Suppressor macrophage treated with lipopolysaccharide for 1 hour (primary cell): ENCODE measurements around the gene USP53.
A peak's percentile ranks its signal among the peaks of the same experiment; 100 is the strongest.
"Not testable (repeated sequence)": the region's sequence is repeated elsewhere in the genome, so short reads cannot be mapped to it uniquely, and the experiment has no call there.

Experiments
- DNase-seq, 3 donors: peaks; one replicate each; pipeline ENCODE4 v3.0.0-alpha.2; 2020 to 2022

The USP53 gene

DNA sequence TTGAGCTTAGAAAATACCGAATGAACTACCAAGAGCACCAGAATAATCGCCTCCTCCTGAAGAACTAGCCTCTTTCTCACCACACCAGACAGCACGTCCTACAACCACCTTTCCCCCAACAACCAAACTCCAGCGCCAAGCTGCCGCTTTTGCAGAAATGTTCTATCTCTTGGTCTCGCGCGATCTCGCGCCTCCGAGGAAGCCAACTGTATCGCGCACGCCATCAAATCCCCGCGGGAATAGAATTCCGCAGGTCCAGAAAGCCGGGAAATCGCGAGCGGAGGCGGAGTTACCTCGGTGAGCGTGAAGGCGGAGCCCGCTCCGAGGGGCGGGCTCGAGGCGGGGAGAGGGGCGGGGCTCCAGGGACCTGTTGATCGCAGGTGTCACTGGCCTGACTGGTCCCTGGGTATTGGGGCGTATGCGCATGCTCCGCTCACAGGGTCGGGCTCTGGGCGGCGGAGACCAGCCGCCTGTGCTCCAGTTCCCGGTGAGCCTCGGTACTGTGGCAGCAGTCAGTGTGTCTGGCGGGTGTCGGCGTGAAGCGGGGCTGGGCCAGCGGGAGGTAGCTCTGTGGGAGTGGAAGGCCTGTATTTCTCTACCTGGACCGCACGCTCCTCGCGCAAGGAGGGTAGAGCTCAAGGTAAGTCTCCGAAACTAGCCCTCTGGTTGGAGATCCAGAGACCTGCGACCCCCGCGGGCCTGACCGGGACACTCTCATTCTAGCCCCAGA lies at the start of gene USP53:
USP53 (plus strand) TSS at position 480 of the 730 bp plus-strand sequence. CDS start 27,047 bp downstream, outside the sequence.
- peak; percentile 94 to 95 (median 95) for DNase-seq

DNA sequence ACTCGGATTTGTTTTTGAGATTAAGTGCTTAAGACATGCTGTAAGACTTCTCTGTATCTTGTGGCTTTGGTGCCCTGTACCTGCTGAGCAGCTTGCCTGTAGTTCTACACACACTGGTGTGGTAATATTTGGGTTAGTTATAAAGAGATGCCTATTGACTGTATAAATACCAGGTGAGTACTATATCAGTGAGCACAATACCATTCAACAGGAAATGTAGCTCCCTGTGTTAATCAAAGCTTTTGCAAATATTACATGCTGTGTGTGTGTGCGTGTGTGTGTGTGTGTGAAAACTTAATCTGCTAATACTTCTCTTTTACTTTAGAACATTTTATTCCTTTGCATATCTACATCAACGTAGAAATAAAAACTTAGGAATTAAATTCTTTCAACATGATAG lies 46.7 kb upstream of the USP53 start:
- DNase-seq = no peak

DNA sequence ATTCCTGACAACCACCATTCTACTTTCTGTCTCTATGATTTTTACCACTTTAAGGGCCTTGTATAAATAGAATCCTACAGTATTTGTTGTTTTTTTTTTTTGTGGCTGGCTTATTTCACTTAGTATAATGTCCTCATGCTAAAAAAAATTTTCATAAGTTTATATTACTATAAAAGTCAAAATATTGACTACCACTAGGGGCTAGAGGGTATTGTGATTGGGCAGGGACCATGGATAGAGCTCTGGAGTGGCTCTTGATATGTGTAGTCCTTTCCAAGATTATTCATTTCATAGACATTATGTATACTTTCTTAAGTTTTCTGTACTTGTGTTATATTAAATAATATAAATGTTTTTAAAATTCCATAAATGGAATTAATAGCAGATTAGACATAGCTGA lies 42.3 kb upstream of the USP53 start:
- no peak for DNase-seq

DNA sequence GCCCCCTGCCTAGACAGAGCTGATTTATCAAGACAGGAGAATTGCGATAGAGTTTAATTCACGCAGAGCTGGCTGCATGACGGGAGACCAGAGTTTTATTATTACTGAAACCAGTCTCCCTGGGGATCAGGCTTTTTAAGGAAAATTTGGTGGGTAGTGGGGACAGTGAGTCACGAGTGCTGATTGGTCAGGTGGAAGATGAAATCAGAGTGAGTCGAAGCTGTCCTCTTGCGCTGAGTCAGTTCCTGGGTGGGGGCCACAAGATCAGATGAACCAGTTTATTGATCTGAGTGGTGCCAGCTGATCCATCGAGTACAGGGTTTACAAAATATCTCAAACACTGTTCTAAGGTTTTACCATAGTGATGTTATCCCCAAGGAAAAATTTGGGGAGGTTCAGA lies 40.3 kb upstream of the USP53 start:
- no peak for DNase-seq

DNA sequence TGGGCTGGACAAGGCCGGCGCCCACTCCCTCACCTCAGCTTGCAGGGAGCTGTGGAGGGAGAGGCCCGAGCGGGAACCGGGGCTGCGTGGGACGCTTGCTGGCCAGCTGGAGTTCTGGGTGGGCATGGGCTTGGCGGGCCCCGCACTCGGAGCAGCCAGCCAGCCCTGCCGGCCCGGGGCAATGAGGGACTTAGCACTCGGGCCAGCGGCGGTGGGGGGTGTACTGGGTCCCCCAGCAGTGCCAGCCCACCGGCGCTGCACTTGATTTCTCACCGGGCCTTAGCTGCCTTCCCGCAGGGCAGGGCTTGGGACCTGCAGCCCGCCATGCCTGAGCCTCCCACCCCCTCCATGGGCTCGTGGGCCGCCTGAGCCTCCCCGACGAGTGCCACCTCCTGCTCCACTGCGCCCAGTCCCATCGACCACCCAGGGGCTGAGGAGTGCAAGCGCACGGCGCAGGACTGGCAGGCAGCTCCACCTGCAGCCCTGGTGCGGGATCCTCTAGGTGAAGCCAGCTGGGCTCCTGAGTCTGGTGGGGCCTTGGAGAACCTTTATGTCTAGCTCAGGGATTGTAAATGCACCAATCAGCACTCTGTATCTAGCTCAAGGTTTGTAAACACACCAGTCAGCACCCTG lies 38.7 kb upstream of the USP53 start:
- not testable (repeated sequence) for DNase-seq

DNA sequence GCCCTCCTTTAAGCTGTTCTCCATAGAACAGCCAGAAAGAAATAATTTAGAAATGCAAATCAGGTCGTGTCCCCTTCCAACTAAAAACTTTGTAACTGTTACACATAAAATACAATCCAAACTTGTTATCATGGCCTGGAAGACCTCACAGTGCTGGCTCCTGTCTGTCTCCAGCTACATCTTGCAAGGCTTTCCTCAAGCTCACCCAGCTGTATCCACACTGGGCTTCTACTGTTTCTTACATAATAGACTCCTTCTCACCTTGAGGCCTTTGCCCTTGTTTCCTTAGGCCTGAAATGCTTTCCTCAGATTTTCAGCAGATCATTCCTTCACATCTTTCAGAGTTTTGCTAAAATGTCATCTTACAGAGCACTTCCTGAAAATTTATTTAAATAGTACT lies 33.5 kb upstream of the USP53 start:
- peak in 1 of 3 donors; percentile 17 for DNase-seq

DNA sequence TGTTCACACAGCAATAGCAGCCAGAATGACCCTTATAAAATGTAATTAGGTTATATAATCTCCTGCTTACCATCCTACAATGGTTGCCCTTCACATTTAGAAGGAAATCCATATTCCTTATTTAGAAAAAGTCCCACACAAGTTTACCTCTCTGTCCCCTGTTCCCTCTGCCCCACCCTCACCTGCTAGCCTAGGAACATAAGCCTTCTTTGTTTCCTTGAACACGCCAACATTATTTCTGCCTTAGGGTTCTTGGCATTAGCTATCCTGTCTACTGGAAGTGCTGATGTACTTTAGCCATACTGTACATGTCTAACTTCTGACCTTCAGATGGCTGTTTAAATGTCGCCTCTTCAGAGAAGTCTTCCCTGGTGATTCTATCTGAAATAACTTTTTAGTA lies 28.4 kb upstream of the USP53 start:
- no peak for DNase-seq

DNA sequence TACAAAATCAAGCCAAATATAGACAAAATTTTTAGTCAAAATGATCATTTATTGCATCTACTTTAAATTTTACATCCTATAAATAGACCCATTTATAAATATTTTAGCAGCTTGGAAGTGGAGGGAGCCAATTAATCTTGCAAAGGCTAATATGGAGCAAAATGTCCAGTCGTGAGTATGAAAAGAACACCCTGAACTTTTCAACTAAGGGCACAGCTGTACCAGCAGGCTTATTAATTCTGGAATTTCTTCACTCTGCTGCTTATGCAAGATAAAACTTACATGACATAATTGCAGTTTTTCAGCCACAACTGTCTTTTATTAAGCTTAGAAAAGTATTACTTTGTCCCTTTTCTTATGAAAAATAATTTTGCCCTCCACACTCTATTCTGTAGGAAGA lies 22.9 kb upstream of the USP53 start:
- DNase-seq = peak in 2 of 3 donors; percentile 27 to 35

DNA sequence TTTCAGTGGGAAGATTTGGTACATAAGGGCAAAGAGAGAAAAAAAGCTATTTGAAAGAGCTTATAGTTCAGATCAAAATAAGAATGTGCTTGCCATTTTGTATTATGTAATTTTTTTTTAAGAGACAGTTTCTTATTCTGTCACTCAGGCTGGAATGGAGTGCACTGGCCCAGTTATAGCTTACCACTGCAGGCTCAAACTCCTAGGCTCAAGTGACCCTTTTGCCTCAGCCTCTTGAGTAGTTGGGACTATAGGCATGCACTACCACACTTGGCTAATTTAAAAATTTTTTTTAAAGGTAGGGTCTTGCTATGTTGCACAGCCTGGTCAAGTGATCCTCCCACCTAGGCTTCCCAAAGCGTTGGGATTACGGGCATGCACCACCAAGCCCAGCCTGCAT lies 22.2 kb upstream of the USP53 start:
- no peak for DNase-seq

DNA sequence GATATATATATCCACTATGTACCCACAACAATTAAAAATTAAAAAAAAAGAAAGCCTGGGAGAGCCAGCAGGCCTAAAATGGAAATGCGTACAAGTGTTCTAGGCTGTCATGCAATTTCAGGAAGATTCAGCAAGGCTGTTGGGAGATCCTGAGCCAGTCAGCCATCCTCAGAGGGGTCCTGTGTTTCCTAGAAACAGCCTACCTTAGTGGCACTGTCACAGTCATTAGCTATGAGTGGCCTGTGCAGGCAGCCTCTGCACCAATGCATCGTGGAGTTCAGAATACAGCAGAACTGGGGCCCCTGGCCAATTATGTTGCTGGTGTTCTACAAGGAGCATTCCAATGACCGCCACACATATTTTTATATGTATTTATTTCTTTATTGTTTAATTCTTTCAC lies 21.0 kb upstream of the USP53 start:
- no peak for DNase-seq

DNA sequence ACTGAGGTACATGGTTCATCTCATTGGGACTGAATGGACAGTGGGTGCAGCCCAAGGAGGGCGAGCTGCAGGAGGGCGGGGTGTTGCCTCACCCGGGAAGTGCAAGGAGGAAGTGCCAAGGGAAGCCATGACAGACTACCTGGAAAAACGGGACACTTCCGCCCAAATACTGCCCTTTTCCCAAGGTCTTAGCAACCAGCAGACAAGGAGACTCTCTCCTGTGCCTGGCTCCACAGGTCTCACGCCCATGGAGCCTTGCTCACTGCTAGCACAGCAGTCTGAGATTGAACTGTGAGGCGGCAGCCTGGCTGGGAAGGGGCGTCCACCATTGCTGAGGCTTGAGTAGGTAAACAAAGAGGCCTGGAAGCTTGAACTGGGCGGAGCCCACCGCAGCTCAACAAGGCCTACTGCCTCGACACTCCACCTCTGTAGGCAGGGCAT lies 14.7 kb upstream of the USP53 start:
- no peak for DNase-seq

DNA sequence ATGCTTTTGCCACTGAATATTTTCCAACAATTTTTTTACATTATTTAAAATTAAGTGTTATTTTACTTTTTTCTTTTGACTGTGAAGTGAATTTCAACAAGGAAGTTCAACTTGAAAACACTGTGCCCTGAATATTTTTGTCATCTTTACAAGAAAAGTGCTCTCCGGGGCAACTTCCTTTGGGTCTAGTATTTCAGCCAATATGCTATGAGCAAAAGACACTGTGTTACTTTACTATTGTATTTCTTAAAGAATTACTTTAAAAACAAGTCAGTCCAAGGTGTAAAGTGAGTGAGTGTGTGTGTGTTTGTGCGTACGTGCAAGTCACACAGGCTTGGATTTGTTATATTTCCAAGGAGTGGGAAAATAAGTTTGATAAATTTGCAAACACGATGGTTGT lies 7.6 kb upstream of the USP53 start:
- DNase-seq = peak in 1 of 3 donors; percentile 29

DNA sequence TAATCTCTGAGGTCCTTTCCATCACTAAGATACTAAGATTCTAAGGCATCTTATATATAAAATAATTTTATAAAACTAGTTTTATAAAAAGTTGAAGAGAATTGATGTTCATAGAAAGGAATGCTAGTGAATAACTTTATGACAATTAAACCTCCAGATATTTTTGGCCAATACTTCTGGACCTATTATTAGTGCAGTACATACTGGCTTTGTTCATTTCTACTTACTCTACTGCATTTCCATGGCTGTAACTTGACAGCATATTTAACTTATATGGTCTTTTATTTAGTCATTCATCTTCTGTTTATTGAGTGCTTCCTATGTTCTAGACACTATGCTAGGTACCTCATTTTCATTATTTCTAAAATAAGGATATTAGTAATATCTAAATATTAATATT lies 6.8 kb upstream of the USP53 start:
- no peak for DNase-seq

DNA sequence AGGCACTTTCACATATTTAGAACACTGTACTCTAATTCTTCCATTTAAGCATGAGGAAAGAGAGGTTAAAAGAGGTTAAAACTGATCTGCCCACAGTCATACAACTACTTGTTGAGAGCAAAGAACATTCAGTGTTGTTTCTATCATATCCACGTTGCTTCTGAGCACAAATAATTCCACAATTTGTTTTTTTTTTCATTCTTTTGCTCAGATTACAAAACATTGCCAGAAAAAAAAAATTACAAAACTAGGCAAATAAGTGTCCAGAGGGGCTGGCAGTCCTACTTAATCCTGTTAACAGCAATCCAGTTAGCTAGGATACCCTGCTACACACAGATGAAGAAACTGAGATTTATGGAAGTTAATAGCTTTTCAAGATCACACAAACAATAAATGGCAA lies 6.3 kb upstream of the USP53 start:
- DNase-seq = no peak

DNA sequence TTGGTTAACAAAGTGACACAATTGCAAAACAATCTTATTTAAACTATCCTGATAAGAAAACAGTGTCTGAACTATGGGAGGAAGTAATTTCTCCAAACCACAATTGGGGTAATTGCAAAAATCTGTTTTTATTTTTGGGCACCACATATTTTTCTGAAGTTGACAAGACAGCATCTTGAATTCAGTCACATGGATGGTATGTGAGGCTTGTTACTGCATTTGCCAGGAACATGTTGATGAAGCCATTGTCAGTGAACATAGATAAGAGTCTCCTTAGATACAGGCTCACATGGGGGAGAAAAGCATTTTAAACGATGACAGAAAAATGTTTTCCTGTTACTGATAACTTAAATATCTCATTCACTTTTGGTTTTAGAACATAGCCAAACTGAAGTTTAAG lies 5.5 kb upstream of the USP53 start:
- no peak for DNase-seq

DNA sequence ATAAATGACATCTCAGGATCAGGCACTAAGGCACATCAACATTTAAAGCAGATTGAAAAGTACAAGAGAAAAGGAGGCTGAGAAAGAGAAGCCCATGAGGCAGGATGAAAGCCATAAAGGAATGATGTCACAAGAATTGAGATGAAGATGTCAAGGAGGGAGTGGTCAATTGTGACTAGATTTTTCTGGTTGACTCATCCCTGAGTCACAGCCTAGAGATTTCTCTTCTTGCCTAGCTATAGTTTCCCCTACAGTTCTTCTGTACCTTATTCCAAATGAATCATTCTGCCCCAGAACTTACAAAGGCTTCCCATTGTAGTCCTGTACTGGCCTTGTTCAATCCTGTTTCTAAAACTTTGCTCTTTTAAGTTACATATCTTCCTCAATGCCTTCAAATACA lies 3.4 kb upstream of the USP53 start:
- DNase-seq = peak; percentile 82 to 97 (median 94)

DNA sequence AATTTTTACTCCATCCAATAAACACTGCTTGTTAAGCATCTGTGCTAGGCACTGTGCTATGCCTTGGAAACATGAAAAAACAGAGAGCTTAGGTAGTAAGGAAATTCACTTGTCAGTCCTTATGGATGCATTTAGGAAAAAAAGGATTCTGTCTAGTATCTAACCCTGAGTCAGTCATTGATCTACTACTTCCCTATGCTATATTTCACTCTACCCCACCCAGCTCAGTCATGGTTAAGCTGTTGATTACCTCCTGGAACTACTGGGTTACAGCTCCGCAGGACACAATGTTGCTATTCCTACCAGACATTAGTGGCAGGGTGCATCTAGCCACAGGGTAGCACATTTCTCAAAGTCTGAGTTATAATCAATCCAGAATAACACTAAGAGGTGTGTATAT lies 2.9 kb upstream of the USP53 start:
- peak in 1 of 3 donors; percentile 24 for DNase-seq

DNA sequence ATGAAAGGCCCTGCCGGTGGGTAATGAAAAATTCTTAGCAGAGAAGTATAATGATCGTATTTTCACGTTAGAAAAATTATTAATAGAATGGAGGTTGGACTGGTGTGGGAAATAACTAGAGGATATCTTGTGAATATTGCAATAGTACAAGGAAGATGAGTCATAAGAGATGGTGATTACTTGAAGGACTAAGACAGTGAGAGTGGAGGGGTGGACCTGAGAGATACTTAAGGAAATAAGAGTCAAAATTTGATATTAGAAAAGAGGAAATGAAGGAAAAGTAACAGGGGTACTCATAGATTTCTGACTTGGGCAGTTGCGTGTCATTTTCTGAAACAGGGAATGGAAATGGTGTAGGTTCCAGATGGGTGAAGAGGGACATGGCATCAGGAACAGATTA lies 1.7 kb upstream of the USP53 start:
- peak; percentile 39 to 70 (median 68) for DNase-seq

DNA sequence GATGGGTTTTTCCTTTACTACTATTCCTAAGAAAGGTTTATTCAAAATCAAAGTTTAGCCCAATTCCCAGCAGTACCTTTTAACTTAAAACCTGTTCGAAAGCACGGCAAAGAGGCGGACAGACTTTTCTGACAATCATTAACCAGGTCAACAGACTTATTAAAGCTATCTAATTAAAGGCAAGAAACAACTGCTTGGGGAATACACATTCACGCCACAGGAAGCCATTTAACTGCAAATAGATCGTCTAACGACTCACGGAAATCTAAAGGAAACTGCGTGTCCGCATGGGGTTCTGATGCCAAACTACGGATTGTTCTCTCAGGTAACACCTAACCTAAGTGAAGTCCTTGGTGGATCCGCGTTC lies 663 bp upstream of the USP53 start:
- no peak for DNase-seq

DNA sequence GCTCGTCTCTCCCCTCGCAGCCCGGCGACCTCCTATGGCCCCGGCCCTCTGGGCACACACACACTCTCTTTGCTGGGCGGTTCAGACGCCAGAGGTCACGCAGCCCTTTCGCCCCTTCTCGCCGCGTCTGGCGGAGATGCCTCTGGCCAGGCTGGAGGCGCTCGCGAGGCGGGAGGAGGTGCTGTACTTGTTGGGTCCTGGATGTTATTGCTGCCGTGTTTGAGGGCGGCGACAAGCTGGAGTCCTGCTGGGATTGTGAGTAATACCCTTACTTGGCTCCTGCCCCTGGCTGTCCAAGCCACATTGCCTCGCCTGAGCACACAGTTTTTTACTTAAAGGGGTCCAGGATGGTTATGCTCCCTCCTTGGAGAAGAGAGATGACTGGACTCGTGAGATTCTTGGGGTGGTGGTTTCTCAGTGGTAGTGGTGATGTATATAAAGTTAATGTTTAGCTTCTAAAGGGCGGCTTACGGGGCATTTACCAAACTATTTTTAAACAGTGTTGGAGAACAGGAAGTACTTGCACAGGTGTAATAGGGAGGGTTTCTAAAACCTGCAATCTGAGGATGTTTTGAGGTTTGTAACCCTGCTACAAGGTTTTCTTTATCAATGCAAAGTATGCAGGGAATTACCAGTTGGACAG lies 572 bp downstream of the USP53 start:
- peak; percentile 83 to 88 (median 87) for DNase-seq

DNA sequence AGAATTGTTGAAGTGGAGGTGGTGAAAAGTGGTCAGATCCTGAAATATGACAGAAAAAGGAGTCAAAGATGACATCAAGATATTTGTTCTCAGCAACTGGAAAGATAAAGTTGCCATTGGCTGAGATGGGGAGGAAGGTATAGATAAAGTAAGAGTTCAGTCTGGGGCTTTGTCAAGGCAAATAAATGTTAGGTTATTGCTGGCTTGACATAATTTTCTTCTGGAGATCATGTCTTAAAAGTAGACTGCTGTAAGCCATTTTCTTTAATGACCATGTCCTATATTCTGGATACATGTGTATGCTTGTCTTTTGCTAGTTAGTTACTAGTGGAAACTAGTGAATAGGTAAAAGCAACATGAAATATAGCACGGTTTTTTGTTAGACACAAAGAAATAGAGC lies 5.6 kb downstream of the USP53 start:
- DNase-seq = no peak

DNA sequence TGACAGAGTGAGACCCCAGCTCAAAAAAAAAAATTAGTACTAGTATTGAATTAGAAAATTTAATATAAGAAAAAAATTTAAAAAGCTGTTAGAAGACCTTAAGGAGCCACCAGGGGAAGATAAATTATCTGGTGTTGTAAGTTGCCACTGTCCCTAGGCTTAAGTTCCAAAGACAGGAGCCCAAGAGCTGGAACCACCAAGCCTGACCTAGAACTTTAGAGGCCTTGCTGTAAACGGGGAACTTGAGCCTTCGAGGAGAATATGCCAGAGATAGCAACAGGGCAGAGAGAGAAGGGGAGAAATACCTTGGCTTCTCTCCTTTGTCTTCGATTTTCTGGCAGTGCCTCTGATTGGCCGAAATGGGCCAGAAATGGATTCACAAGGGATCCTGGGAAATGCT lies 8.9 kb downstream of the USP53 start:
- DNase-seq = no peak

DNA sequence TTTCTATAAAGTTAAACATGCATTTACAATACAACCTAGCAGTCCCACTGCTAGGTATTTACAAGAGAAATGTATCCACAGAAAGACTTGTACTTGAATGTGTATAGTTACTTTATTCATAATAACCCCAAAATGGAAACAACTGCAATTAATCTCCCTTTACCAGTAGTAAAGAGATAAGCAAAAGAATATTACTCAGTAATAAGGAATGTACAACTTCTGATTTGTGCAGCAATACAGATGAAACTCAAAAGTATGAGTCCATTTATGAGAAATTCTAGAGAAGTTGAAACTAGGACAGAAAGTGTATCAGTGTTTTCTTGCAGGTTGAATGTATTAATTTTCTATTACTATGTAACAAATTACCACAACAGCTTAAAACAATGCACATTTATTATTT lies 15.2 kb downstream of the USP53 start:
- no peak for DNase-seq

DNA sequence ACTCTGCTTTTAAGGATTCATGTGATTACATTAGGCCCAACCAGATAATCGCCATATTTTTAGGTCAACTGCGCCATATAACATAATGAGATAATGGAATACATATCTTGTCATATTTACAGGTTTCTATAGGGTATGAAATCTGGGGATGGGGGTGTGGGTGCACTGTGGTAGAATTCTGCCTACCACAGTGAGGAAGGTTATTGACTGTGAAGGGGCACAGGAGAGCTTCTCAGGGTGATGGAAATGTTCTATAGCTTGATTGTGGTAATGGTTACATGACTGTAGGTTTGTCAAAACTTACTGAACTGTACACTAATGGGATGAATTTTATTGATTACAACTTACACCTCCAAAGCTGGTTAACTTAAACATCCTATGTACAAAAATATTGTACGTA lies 15.9 kb downstream of the USP53 start:
- DNase-seq = no peak
